Cardiac septum (tissue), 1 donor: ENCODE data around the gene PTPN21. TPM values are rescaled to one million over a fixed set of nuclear protein-coding genes. Genes with fewer than 3 reads are reported as not detected.

ENCODE experiments used
- DNase-seq: peaks from one replicate; pipeline ENCODE4 v3.0.0-alpha.2; 2020; ENCODE audit warnings: low spot score
- intact Hi-C: fragments of 100-400 bp; cut with DNase I; formaldehyde crosslinking; loops from one replicate; pipeline ENCODE4 v1.14.0; 2022
- total RNA-seq: library from RNA; stranded (reverse); fragmentation: NEBNext Ultra II Directional; extraction: Animal tissue kit (Norgen Biotek cat#: 25700); gene quantifications from one replicate; pipeline ENCODE4 v1.2.1, GENCODE V29; 2021
- donor health status: DM: no; HTN: no; CAD: no.

The PTPN21 gene
- total RNA-seq, 1 donor from 2014 or later = 56.8 TPM

DNA sequence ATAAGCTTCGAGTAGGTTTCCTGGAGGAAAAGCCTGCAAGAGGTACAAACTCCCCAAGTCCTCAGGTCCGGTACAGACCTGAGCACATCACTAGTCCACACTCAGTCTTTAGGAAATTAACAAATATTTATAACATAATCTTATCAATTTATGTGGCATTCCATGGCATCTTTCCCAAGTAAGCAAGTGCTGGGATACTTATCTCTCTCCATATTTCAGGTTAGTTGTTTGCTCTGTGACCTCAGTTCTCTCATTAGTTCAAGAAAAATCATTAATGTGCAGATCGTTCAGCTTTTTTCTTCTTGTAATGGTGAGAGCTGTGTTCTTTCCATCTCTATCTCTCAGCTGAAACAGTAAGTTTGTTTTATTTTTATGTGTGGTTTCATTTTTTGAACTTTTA lies 134.6 kb downstream of the PTPN21 start:
- no peak for DNase-seq
- intact Hi-C loops = no loop called here

DNA sequence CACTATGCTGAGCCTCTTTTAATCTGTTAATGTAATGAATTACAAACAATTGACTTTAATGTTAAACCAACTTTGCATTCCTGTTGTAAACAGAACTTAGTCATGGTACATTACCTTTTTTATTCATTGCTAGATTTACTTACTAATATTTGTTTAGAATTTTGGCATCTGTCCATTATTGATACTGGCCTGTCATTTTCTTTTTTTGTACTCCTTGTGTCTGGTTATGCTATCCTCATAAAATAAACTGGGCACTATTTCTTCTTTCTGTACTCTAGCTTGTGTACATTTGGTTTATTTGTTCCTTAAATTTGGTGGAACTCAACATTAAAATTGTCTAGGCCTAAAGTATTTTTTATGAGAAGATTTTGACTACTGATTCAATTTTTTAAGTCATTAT lies 137.2 kb downstream of the PTPN21 start:
- intact Hi-C loops = no loop called here

More for the DNA sequence above, 137.2 kb downstream of the PTPN21 start:
- DNase-seq = no peak

Other genes with a start within 250 kb of the PTPN21 start
- not detected for gene KCNK10, start 231.7 kb downstream of the PTPN21 start, total RNA-seq
- gene SPATA7, start 169.3 kb downstream of the PTPN21 start, total RNA-seq = 7.2 TPM
- 39.7 TPM for gene ZC3H14, start 8.0 kb upstream of the PTPN21 start, total RNA-seq
- 0.24 TPM for gene EML5, start 237.9 kb upstream of the PTPN21 start, total RNA-seq